Measurements from ENCODE around the gene PBRM1. TPM values are rescaled to one million over a fixed set of nuclear protein-coding genes. Genes with fewer than 3 reads are reported as not detected.
A peak's percentile ranks its signal among the peaks of the same experiment; 100 is the strongest.
"Not testable (repeated sequence)": the region's sequence is repeated elsewhere in the genome, so short reads cannot be mapped to it uniquely, and the experiment has no call there.

Gene PBRM1
- 67.1 TPM for total RNA-seq
- long read RNA-seq, partial matches to known transcripts, result 14 of 32 reads
- long read RNA-seq, other reads (novel, unspliced or antisense), result 18 of 32 reads

- no peak for TF ChIP-seq CTCF (IDR thresholded peaks at IDR 0.05)
- intact Hi-C loops (cut with DNase I), result no loop called here
- DNase-seq (peak; percentile 97), ATAC-seq (peak; percentile 97)
- H3K4me1 ChIP-seq, result peaks cover 32% of the 10 kb centered on the region
- H3K27me3 ChIP-seq, result no peaks in the 10 kb centered on the region
- H3K27ac ChIP-seq, result peak within 1 kb of the TSS; percentile 88
- peaks cover 41% of the 10 kb centered on the region for H3K36me3 ChIP-seq
- H3K9me3 ChIP-seq, result no peaks in the 10 kb centered on the region
- H3K4me3 ChIP-seq, result peak within 1 kb of the TSS; percentile 90
These were observed at the start of gene PBRM1, which contains the start of gene GNL3 for GRCh38 chr3:52685709-52686691. PBRM1 (minus strand) TSS chr3:52685913. GNL3 (plus strand) TSS chr3:52686032; CDS start chr3:52686093, 61 bp downstream.

GRCh38 chr3:52733256-52733891, 47.7 kb upstream of the PBRM1 start:
- DNase-seq, result no peak
- H3K4me1 ChIP-seq, result no peaks in the 10 kb centered on the region
- TF ChIP-seq CTCF (IDR thresholded peaks at IDR 0.05), result no peak
- no peak overlapping the region for H3K27ac ChIP-seq
- no peak for ATAC-seq
- intact Hi-C loops (cut with DNase I), result no loop called here
- no peak overlapping the region for H3K4me3 ChIP-seq
- H3K27me3 ChIP-seq, result no peaks in the 10 kb centered on the region
- H3K36me3 ChIP-seq, result peaks cover 59% of the 10 kb centered on the region
- no peaks in the 10 kb centered on the region for H3K9me3 ChIP-seq

GRCh38 chr3:52731590-52731989, 45.9 kb upstream of the PBRM1 start:
- peaks cover 47% of the 10 kb centered on the region for H3K36me3 ChIP-seq
- H3K4me3 ChIP-seq, result no peak overlapping the region
- no peak for TF ChIP-seq CTCF (IDR thresholded peaks at IDR 0.05)
- DNase-seq (no peak), ATAC-seq (no peak)
- no peaks in the 10 kb centered on the region for H3K27me3 ChIP-seq
- H3K9me3 ChIP-seq, result no peaks in the 10 kb centered on the region
- no peak overlapping the region for H3K27ac ChIP-seq
- no peaks in the 10 kb centered on the region for H3K4me1 ChIP-seq
- intact Hi-C loops (cut with DNase I), result no loop called here

- TF ChIP-seq CTCF (IDR thresholded peaks at IDR 0.05), result no peak
- Histone ChIP-seq H3K27ac (no peak overlapping the region), H3K27me3 (no peaks in the 10 kb centered on the region), H3K4me1 (no peaks in the 10 kb centered on the region), H3K9me3 (no peaks in the 10 kb centered on the region), H3K36me3 (peaks cover 43% of the 10 kb centered on the region), H3K4me3 (no peak overlapping the region)
- ATAC-seq, result no peak
- DNase-seq, result no peak
- intact Hi-C loops (cut with DNase I), result no loop called here
These were observed 45.0 kb upstream of the PBRM1 start for GRCh38 chr3:52730681-52731080.

- H3K27ac ChIP-seq; ATAC-seq; H3K4me3 ChIP-seq; H3K27me3 ChIP-seq; intact Hi-C loops (cut with DNase I); H3K9me3 ChIP-seq; H3K4me1 ChIP-seq; DNase-seq: not testable (repeated sequence)
- peaks cover 24% of the 10 kb centered on the region for H3K36me3 ChIP-seq
These were observed 43.0 kb upstream of the PBRM1 start for GRCh38 chr3:52728753-52729152.

GRCh38 chr3:52724511-52724910, 38.8 kb upstream of the PBRM1 start:
- no peaks in the 10 kb centered on the region for H3K9me3 ChIP-seq
- H3K4me1 ChIP-seq, result peaks cover 3% of the 10 kb centered on the region
- ATAC-seq (no peak), DNase-seq (no peak)
- no peaks in the 10 kb centered on the region for H3K27me3 ChIP-seq
- intact Hi-C loops (cut with DNase I), result no loop called here
- no peaks in the 10 kb centered on the region for H3K36me3 ChIP-seq
- no peak for TF ChIP-seq CTCF (IDR thresholded peaks at IDR 0.05)
- no peak overlapping the region for H3K27ac ChIP-seq
- H3K4me3 ChIP-seq, result no peak overlapping the region

Measured in upper lobe of right lung (tissue), 1 donor.